HCT116 (cell line): ENCODE measurements around the gene TEAD1. TPM values are rescaled to one million over a fixed set of nuclear protein-coding genes. Genes with fewer than 3 reads are reported as not detected.

Experiments
- ATAC-seq: fragments of 200-7000 bp; cut with Tn5 transposase; 2 replicates; pipeline ENCODE4 v1.9.1; 2020; ENCODE audit warnings: mild to moderate bottlenecking, moderate library complexity
- BruUV-seq: library from RNA; stranded (reverse); fragments of 400-500 nt; replicated peaks from 2 replicates; lab custom pipeline; 2021; lab: Mats Ljungman, UMichigan
- CTCF ChIA-PET: fragments of 300-600 bp; sonication (Branson Sonifier 250); formaldehyde crosslinking; loops from one replicate; lab custom pipeline; 2021; ENCODE audit warnings: antibody characterized with exemption; lab: Charles Lee
- POLR2A ChIA-PET: fragments of 300-600, 350-600 bp; sonication (Branson Sonifier 250); formaldehyde crosslinking; loops from one replicate; lab custom pipeline; 2021; ENCODE audit warnings: antibody characterized with exemption; lab: Charles Lee
- RAD21 ChIA-PET, 2 experiments: fragments of 300-600 bp; sonication (Branson Sonifier 250); formaldehyde crosslinking; loops; one replicate each; lab custom pipeline; 2023; ENCODE audit warnings: low total read pairs in 2 of 2; ENCODE audit not compliant: uncharacterized antibody in 2 of 2, unreplicated experiment in 2 of 2, low non-redundant PET in 1 of 2; lab: Charles Lee
- DNase-seq: peaks from one replicate; pipeline ENCODE4 v3.0.0-alpha.2; 2010; ENCODE audit warnings: low read depth, low spot score
- H2AFZ ChIP-seq: fragments of 200-600 bp; shearing (Covaris generic), sonication (generic); 2 replicates; pipeline ENCODE4 v1.6.1; 2017; ENCODE audit warnings: low read depth, mixed run types, mixed read lengths, antibody characterized with exemption, low read length; ENCODE audit not compliant: poor library complexity, severe bottlenecking
- H3K27ac ChIP-seq: 2 replicates; pipeline ENCODE4 v1.5.1; 2012; ENCODE audit warnings: low read depth, low read length
- H3K27me3 ChIP-seq: fragments of 200-600 bp; sonication (generic); 2 replicates; pipeline ENCODE4 v1.6.1; 2016; ENCODE audit warnings: mixed run types, low read length, mixed read lengths; ENCODE audit not compliant: insufficient read depth
- H3K36me3 ChIP-seq, 2 experiments: fragments of 200-500 bp in 1 of 2; fragments of 200-600 bp in 1 of 2; sonication (Bioruptor generic) in 1 of 2; sonication (generic) in 1 of 2; 2 replicates each; pipeline versions ENCODE4 v1.5.1 to v1.6.1; 2014 to 2016; ENCODE audit warnings: low read length in 2 of 2, inconsistent platforms in 1 of 2, mixed read lengths in 1 of 2, mixed run types in 1 of 2; ENCODE audit not compliant: insufficient read depth in 2 of 2, control insufficient read depth in 1 of 2
- H3K4me1 ChIP-seq, 2 experiments: fragments of 200-600 bp in 1 of 2; sonication (generic) in 1 of 2; 2 replicates each; pipeline versions ENCODE4 v1.5.1 to v1.6.1; 2012 to 2017; ENCODE audit warnings: low read length in 2 of 2, inconsistent platforms in 1 of 2, mild to moderate bottlenecking in 1 of 2, mixed read lengths in 1 of 2, mixed run types in 1 of 2, moderate library complexity in 1 of 2; ENCODE audit not compliant: insufficient read depth in 2 of 2, control insufficient read depth in 1 of 2
- H3K4me2 ChIP-seq: fragments of 200-600 bp; sonication (generic); 2 replicates; pipeline ENCODE4 v1.6.1; 2017; ENCODE audit warnings: mixed run types, low read length, mixed read lengths
- H3K4me3 ChIP-seq, 2 experiments: fragments of 200-600 bp in 1 of 2; sonication (generic) in 1 of 2; replicated peaks in 1 of 2; 2 replicates each; pipeline ENCODE4 v1.5.1; 2011 to 2016; ENCODE audit warnings: low read length in 2 of 2, control low read depth in 1 of 2, low read depth in 1 of 2, mild to moderate bottlenecking in 1 of 2, mixed read lengths in 1 of 2, mixed run types in 1 of 2
- H3K79me2 ChIP-seq: fragments of 200-600 bp; sonication (generic); 2 replicates; pipeline ENCODE4 v1.6.1; 2017; ENCODE audit warnings: mild to moderate bottlenecking, mixed run types, low read length, moderate library complexity, mixed read lengths; ENCODE audit not compliant: insufficient read depth
- H3K9ac ChIP-seq: fragments of 200-600 bp; sonication (generic); 2 replicates; pipeline ENCODE4 v1.6.1; 2016; ENCODE audit warnings: low read length, mixed read lengths
- H3K9me2 ChIP-seq: fragments of 200-600 bp; sonication (generic), shearing (Covaris generic); 2 replicates; pipeline ENCODE4 v1.6.1; 2017; ENCODE audit warnings: mixed run types, mild to moderate bottlenecking, moderate library complexity; ENCODE audit not compliant: insufficient read depth
- H3K9me3 ChIP-seq, 2 experiments: fragments of 200-500 bp in 1 of 2; fragments of 200-600 bp in 1 of 2; sonication (Bioruptor generic) in 1 of 2; sonication (generic) in 1 of 2; 2 replicates each; pipeline ENCODE4 v1.6.1; 2014 to 2017; ENCODE audit warnings: low read length in 2 of 2, mixed read lengths in 2 of 2, inconsistent platforms in 1 of 2, low read depth in 1 of 2, mild to moderate bottlenecking in 1 of 2, mixed run types in 1 of 2, moderate library complexity in 1 of 2; ENCODE audit not compliant: control insufficient read depth in 1 of 2, insufficient read depth in 1 of 2
- H4K20me1 ChIP-seq: fragments of 200-600 bp; sonication (generic), shearing (Covaris generic); 2 replicates; pipeline ENCODE4 v1.6.1; 2017; ENCODE audit warnings: mixed run types, mild to moderate bottlenecking, moderate library complexity; ENCODE audit not compliant: insufficient read depth
- ATF3 ChIP-seq: IDR thresholded peaks from 2 replicates; pipeline ENCODE4 v1.6.1; 2012
- CBX3 ChIP-seq: IDR thresholded peaks from 2 replicates; pipeline ENCODE4 v1.6.1; 2012; ENCODE audit warnings: low read depth
- CEBPB ChIP-seq: IDR thresholded peaks from 2 replicates; pipeline ENCODE4 v1.6.1; 2012; ENCODE audit warnings: low read depth
- EGR1 ChIP-seq: IDR thresholded peaks from 2 replicates; pipeline ENCODE4 v1.6.1; 2012; ENCODE audit warnings: low read depth
- ELF1 ChIP-seq: IDR thresholded peaks from 2 replicates; pipeline ENCODE4 v1.6.1; 2012; ENCODE audit warnings: low read depth, borderline replicate concordance
- EZH2phosphoT487 ChIP-seq: fragments of 200-600 bp; IDR thresholded peaks from 2 replicates; pipeline ENCODE4 v1.6.1; 2018; ENCODE audit warnings: antibody characterized with exemption, borderline replicate concordance
- FOSL1 ChIP-seq: IDR thresholded peaks from 2 replicates; pipeline ENCODE4 v1.6.1; 2012; ENCODE audit warnings: low read depth
- JUND ChIP-seq: IDR thresholded peaks from 2 replicates; pipeline ENCODE4 v1.6.1; 2012
- POLR2A ChIP-seq: IDR thresholded peaks from 2 replicates; pipeline ENCODE4 v1.7.0; 2011; ENCODE audit warnings: borderline replicate concordance; ENCODE audit not compliant: insufficient read depth, insufficient read length; ENCODE audit errors: extremely low read depth
- RAD21 ChIP-seq: IDR thresholded peaks from 2 replicates; pipeline ENCODE4 v1.6.1; 2012; ENCODE audit warnings: low read depth, mild to moderate bottlenecking
- SIN3A ChIP-seq: IDR thresholded peaks from 2 replicates; pipeline ENCODE4 v1.6.1; 2012; ENCODE audit warnings: low read depth
- SP1 ChIP-seq: IDR thresholded peaks from 2 replicates; pipeline ENCODE4 v1.6.1; 2012; ENCODE audit warnings: low read depth
- SRF ChIP-seq: IDR thresholded peaks from 2 replicates; pipeline ENCODE4 v1.6.1; 2012; ENCODE audit warnings: low read depth
- TCF7L2 ChIP-seq: IDR thresholded peaks from 2 replicates; pipeline ENCODE4 v1.7.0; 2011; ENCODE audit warnings: borderline replicate concordance, inconsistent platforms; ENCODE audit not compliant: insufficient read depth, insufficient read length; ENCODE audit errors: extremely low read depth
- ZBTB33 ChIP-seq: IDR thresholded peaks from 2 replicates; pipeline ENCODE4 v1.6.1; 2011; ENCODE audit warnings: mild to moderate bottlenecking, low read length, moderate library complexity; ENCODE audit not compliant: insufficient replicate concordance; ENCODE audit errors: extremely low read depth
- ZNF274 ChIP-seq: fragments of 200-500 bp; sonication (Bioruptor generic); IDR thresholded peaks from 2 replicates; pipeline ENCODE4 v1.6.1; 2014; ENCODE audit warnings: mild to moderate bottlenecking, low read depth, low read length, inconsistent platforms
- intact Hi-C: fragments of 100-400 bp; cut with micrococcal nuclease; formaldehyde crosslinking; loops from 2 replicates; pipeline ENCODE4 v1.10.0; 2022
- total RNA-seq: library from RNA; stranded (reverse); gene quantifications from one replicate; pipeline ENCODE4 v1.2.1, GENCODE V29; 2021; ENCODE audit not compliant: unreplicated experiment

TEAD1 gene
- total RNA-seq, 1 experiment from 2014 or later: 103 TPM

- no peaks in the 10 kb centered on the region for H3K9me3 ChIP-seq
- intact Hi-C loops: no loop called here
- no peak overlapping the region for H3K9ac ChIP-seq
- H3K4me3 ChIP-seq: no peak overlapping the region
- peaks cover 46% of the 10 kb centered on the region for H3K79me2 ChIP-seq
- no peak overlapping the region for H2AFZ ChIP-seq
- H3K4me1 ChIP-seq: peaks cover 17 to 18% of the 10 kb centered on the region in 2 experiments; a peak in 3 of 4 replicates
- no TSS peak for BruUV-seq
- no peak overlapping the region for H3K4me2 ChIP-seq
- DNase-seq (no peak), ATAC-seq (no peak)
- no peaks in the 10 kb centered on the region for H3K9me2 ChIP-seq
- H3K36me3 ChIP-seq: no peaks in the 10 kb centered on the region
- H3K27me3 ChIP-seq: no peaks in the 10 kb centered on the region
- POLR2A ChIA-PET: no interaction called here
- CTCF ChIA-PET: no interaction called here
- H4K20me1 ChIP-seq: no peaks in the 10 kb centered on the region
- RAD21 ChIA-PET: no interaction called here
- no peak overlapping the region for H3K27ac ChIP-seq
- TF ChIP-seq SIN3A (no peak), EZH2phosphoT487 (no peak), FOSL1 (no peak), EGR1 (no peak), CBX3 (no peak), SP1 (no peak), POLR2A (no peak), ATF3 (no peak), ELF1 (no peak), JUND (no peak), ZNF274 (no peak), RAD21 (no peak)
Measured at GRCh38 chr11:12824281-12825041, 150.2 kb downstream of the TEAD1 start.

GRCh38 chr11:12826441-12826840 is 152.2 kb downstream of the TEAD1 start:
- RAD21 ChIA-PET: no interaction called here
- Histone ChIP-seq H3K9me2 (no peaks in the 10 kb centered on the region), H3K9ac (no peak overlapping the region), H3K4me3 (no peak overlapping the region), H4K20me1 (no peaks in the 10 kb centered on the region), H3K4me2 (no peak overlapping the region), H3K27me3 (no peaks in the 10 kb centered on the region), H3K27ac (no peak overlapping the region), H2AFZ (no peak overlapping the region), H3K36me3 (no peaks in the 10 kb centered on the region), H3K79me2 (peaks cover 62% of the 10 kb centered on the region), H3K9me3 (no peaks in the 10 kb centered on the region), H3K4me1 (peaks cover 17 to 18% of the 10 kb centered on the region in 2 experiments; a peak in 3 of 4 replicates)
- POLR2A ChIA-PET: no interaction called here
- no TSS peak for BruUV-seq
- no peak for DNase-seq
- intact Hi-C loops: no loop called here
- no peak for ATAC-seq
- CTCF ChIA-PET: no interaction called here
- TF ChIP-seq POLR2A (no peak), CEBPB (no peak), EZH2phosphoT487 (no peak), TCF7L2 (no peak), ATF3 (no peak), SRF (no peak), ZBTB33 (no peak), RAD21 (no peak)
